GM10266 (cell line): ENCODE measurements around the gene DHTKD1.

Source experiments
- DNase-seq: peaks from one replicate; pipeline ENCODE4 v3.0.0; 2012; ENCODE audit errors: extremely low spot score
- CTCF ChIP-seq: IDR thresholded peaks from 2 replicates; pipeline ENCODE4 v1.5.1; 2012; ENCODE audit warnings: mild to moderate bottlenecking, low read depth; ENCODE audit not compliant: control insufficient read depth, insufficient read depth; ENCODE audit errors: missing control alignments

DHTKD1 gene

GRCh38 chr10:12048547-12048946, 20.2 kb upstream of the DHTKD1 start:
- no peak for TF ChIP-seq CTCF
- DNase-seq = peak; percentile 35

GRCh38 chr10:12050528-12050927, 18.2 kb upstream of the DHTKD1 start:
- no peak for TF ChIP-seq CTCF
- DNase-seq = no peak

GRCh38 chr10:12051241-12051640, 17.5 kb upstream of the DHTKD1 start:
- TF ChIP-seq CTCF = no peak
- no peak for DNase-seq

- DNase-seq = no peak
- no peak for TF ChIP-seq CTCF
These were observed 13.0 kb upstream of the DHTKD1 start for GRCh38 chr10:12055732-12056131.

GRCh38 chr10:12056748-12057147, 12.0 kb upstream of the DHTKD1 start:
- TF ChIP-seq CTCF = no peak
- DNase-seq = no peak

GRCh38 chr10:12061124-12061523, 7.6 kb upstream of the DHTKD1 start:
- TF ChIP-seq CTCF = no peak
- no peak for DNase-seq

- no peak for TF ChIP-seq CTCF
- DNase-seq = no peak
These were observed 5.8 kb upstream of the DHTKD1 start for GRCh38 chr10:12062754-12063482.
